Measurements from ENCODE around the gene KDM2A. TPM values are rescaled to one million over a fixed set of nuclear protein-coding genes. Genes with fewer than 3 reads are reported as not detected.
A peak's percentile ranks its signal among the peaks of the same experiment; 100 is the strongest.

The KDM2A gene
- total and polyA plus RNA-seq, 2 of the 13 experiments (the other 11 are each of a cell fraction or from before 2014, with no cell fraction given), result 31.3 to 31.4 TPM

GRCh38 chr11:67270256-67271204 is 151.5 kb downstream of the KDM2A start:
- peaks cover 70% of the 10 kb centered on the region for H3K79me2 ChIP-seq (ENCODE audit: insufficient read depth, low read length)
- CTCF ChIA-PET (ENCODE audit: low intra/inter-chr PET ratio, low total read pairs), result no interaction called here
- H3K9ac ChIP-seq (ENCODE audit: insufficient read depth, low read depth, low read length), result 0 out of 2 replicates have a peak overlapping the region, but pooled peaks have one; percentile 1
- no peaks in the 10 kb centered on the region for H3K9me3 ChIP-seq (ENCODE audit: low read length)
- H4K20me1 ChIP-seq (ENCODE audit: insufficient read depth, low read length), result peaks cover 40% of the 10 kb centered on the region
- H3K27ac ChIP-seq (ENCODE audit: extremely low read length, insufficient read depth, low read length), result no peak overlapping the region
- no peaks in the 10 kb centered on the region for H3K27me3 ChIP-seq (ENCODE audit: control insufficient read depth in 1 of 2, insufficient read depth in 2 of 2, low read length in 2 of 2)
- H3K4me1 ChIP-seq (ENCODE audit: insufficient read depth, low read length), result peaks cover 47% of the 10 kb centered on the region
- H3K36me3 ChIP-seq (replicated peaks in 1 of 2; ENCODE audit: control insufficient read depth in 1 of 2, insufficient read depth in 2 of 2, low read length in 2 of 2), result peaks cover 12 to 50% of the 10 kb centered on the region in 2 experiments
- no peak overlapping the region for H3K4me2 ChIP-seq (ENCODE audit: low read depth, low read length)
- H3K4me3 ChIP-seq (replicated peaks in 1 of 3; ENCODE audit: insufficient read depth in 1 of 3, low read depth in 2 of 3, low read length in 3 of 3), result no peak overlapping the region
- in situ Hi-C loops (cut with HindIII; ENCODE audit: extremely low pct_ligation_motif_present, low pct_unique_long_range_greater_than_20kb), result no loop called here
- DNase-seq (ENCODE audit: low spot score) (no peak), FAIRE-seq (no peak), ATAC-seq (no peak)
- BruUV-seq (replicated peaks), result no TSS peak
- 94% methylated on average over 28 of the region's 28 CpGs for WGBS (ENCODE audit: low lambda C conversion rate)
- intact Hi-C loops (cut with micrococcal nuclease; ENCODE audit: unreplicated experiment), result no loop called here
- POLR2A ChIA-PET, result interaction anchor here (4.5 kb wide), 1 partner anchor 18 kb away, joined by 19 read pairs; the partner anchor contains the start of gene ANKRD13D
- TF ChIP-seq ZC3H4 (CRISPR knock-in tag; IDR thresholded peaks at IDR 0.05; ENCODE audit: borderline replicate concordance), result no peak
- TF ChIP-seq RNF219 (CRISPR knock-in tag; IDR thresholded peaks at IDR 0.05), result no peak
- H2AFZ ChIP-seq (ENCODE audit: low read length), result no peak overlapping the region

GRCh38 chr11:67271205-67271540 is 152.1 kb downstream of the KDM2A start:
- WGBS (ENCODE audit: low lambda C conversion rate), result 99% methylated on average over 5 of the region's 5 CpGs
- H3K27ac ChIP-seq (ENCODE audit: extremely low read length, insufficient read depth, low read length), result no peak overlapping the region

More at GRCh38 chr11:67271205-67271540, 152.1 kb downstream of the KDM2A start:
- Histone ChIP-seq H3K9ac (ENCODE audit: insufficient read depth, low read depth, low read length) (no peak overlapping the region), H3K4me3 (replicated peaks in 1 of 3; ENCODE audit: insufficient read depth in 1 of 3, low read depth in 2 of 3, low read length in 3 of 3) (no peak overlapping the region), H3K36me3 (replicated peaks in 1 of 2; ENCODE audit: control insufficient read depth in 1 of 2, insufficient read depth in 2 of 2, low read length in 2 of 2) (peaks cover 12 to 56% of the 10 kb centered on the region in 2 experiments), H2AFZ (ENCODE audit: low read length) (no peak overlapping the region), H3K27me3 (ENCODE audit: control insufficient read depth in 1 of 2, insufficient read depth in 2 of 2, low read length in 2 of 2) (no peaks in the 10 kb centered on the region), H3K4me2 (ENCODE audit: low read depth, low read length) (no peak overlapping the region), H3K79me2 (ENCODE audit: insufficient read depth, low read length) (peaks cover 75% of the 10 kb centered on the region), H4K20me1 (ENCODE audit: insufficient read depth, low read length) (peaks cover 40% of the 10 kb centered on the region), H3K4me1 (ENCODE audit: insufficient read depth, low read length) (peaks cover 41% of the 10 kb centered on the region), H3K9me3 (ENCODE audit: low read length) (no peaks in the 10 kb centered on the region)
- TF ChIP-seq CCAR2 (optimal IDR thresholded peaks at IDR 0.05; ENCODE audit: low read depth, low read length) (no peak), ZMAT3 (CRISPR knock-in tag; conservative IDR thresholded peaks at IDR 0.05) (no peak), TBX2 (CRISPR knock-in tag; IDR thresholded peaks at IDR 0.05; ENCODE audit: borderline replicate concordance) (no peak)
- ChIA-PET POLR2A (no interaction called here), CTCF (ENCODE audit: low intra/inter-chr PET ratio, low total read pairs) (no interaction called here)
- intact Hi-C loops (cut with micrococcal nuclease; ENCODE audit: unreplicated experiment) (no loop called here), in situ Hi-C loops (cut with HindIII; ENCODE audit: extremely low pct_ligation_motif_present, low pct_unique_long_range_greater_than_20kb) (no loop called here)
- FAIRE-seq, result no peak
- no peak for DNase-seq (ENCODE audit: low spot score)
- ATAC-seq, result no peak
- BruUV-seq (replicated peaks), result no TSS peak
